Measurements from ENCODE around the gene C1QL4.

DNA sequence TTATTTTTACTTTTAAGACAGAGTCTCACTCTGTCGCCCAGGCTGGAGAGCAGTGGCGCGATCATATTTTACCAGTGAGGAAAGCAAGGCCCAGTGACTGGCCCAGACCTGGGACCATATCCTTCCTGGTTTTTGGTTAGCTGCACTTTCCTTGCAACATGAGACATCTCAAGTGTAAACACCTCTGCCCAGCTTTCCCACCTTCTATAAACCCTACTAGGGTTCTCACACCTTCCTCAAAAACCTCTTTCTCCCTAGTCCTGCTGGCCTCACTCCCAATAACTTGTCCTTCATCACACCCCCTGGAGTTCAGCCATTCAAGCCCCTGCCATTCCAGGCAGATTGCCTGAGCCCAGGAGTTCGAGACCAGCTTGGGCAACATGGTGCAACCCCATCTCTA, 52.3 kb downstream of the C1QL4 start:
- TF ChIP-seq, protein P1, sequence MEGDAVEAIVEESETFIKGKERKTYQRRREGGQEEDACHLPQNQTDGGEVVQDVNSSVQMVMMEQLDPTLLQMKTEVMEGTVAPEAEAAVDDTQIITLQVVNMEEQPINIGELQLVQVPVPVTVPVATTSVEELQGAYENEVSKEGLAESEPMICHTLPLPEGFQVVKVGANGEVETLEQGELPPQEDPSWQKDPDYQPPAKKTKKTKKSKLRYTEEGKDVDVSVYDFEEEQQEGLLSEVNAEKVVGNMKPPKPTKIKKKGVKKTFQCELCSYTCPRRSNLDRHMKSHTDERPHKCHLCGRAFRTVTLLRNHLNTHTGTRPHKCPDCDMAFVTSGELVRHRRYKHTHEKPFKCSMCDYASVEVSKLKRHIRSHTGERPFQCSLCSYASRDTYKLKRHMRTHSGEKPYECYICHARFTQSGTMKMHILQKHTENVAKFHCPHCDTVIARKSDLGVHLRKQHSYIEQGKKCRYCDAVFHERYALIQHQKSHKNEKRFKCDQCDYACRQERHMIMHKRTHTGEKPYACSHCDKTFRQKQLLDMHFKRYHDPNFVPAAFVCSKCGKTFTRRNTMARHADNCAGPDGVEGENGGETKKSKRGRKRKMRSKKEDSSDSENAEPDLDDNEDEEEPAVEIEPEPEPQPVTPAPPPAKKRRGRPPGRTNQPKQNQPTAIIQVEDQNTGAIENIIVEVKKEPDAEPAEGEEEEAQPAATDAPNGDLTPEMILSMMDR (IDR thresholded peaks at IDR 0.05; ENCODE audit: control extremely low read depth in 1 of 3, insufficient read depth in 1 of 3, low read depth in 1 of 3, low read length in 3 of 3), result no peak
- TF ChIP-seq YY1 (IDR thresholded peaks at IDR 0.05; ENCODE audit: low read depth, low read length), result no peak
- TF ChIP-seq EGR1 (IDR thresholded peaks at IDR 0.05; ENCODE audit: borderline replicate concordance, low read depth, low read length), result no peak
- TF ChIP-seq KDM5A (IDR thresholded peaks at IDR 0.05; ENCODE audit: low read length), result no peak
- TF ChIP-seq POLR2A (IDR thresholded peaks at IDR 0.05; ENCODE audit: control extremely low read depth in 1 of 2, low read depth in 2 of 2, low read length in 2 of 2), result no peak
- TF ChIP-seq, protein P2, sequence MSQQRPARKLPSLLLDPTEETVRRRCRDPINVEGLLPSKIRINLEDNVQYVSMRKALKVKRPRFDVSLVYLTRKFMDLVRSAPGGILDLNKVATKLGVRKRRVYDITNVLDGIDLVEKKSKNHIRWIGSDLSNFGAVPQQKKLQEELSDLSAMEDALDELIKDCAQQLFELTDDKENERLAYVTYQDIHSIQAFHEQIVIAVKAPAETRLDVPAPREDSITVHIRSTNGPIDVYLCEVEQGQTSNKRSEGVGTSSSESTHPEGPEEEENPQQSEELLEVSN (IDR thresholded peaks at IDR 0.05), result no peak
- TF ChIP-seq POLR2AphosphoS5 (IDR thresholded peaks at IDR 0.05; ENCODE audit: low read depth, low read length), result no peak
- no peak for TF ChIP-seq BRCA1 (IDR thresholded peaks at IDR 0.05; ENCODE audit: low read depth, low read length)
- no peak for TF ChIP-seq SUZ12 (IDR thresholded peaks at IDR 0.05; ENCODE audit: low read length)
- no peak for TF ChIP-seq CREB1 (IDR thresholded peaks at IDR 0.05)
- no peak for TF ChIP-seq MAFK (IDR thresholded peaks at IDR 0.05; ENCODE audit: low read depth, low read length)
- TF ChIP-seq TCF12 (IDR thresholded peaks at IDR 0.05; ENCODE audit: low read depth, low read length), result no peak
- no peak for TF ChIP-seq CBX8 (IDR thresholded peaks at IDR 0.05; ENCODE audit: borderline replicate concordance, low read depth, low read length)
- no peak for TF ChIP-seq TAF1 (IDR thresholded peaks at IDR 0.05; ENCODE audit: low read depth, low read length)

Measured in H1 (cell line).